Lower lobe of right lung (tissue), 2 donors: ENCODE measurements around the gene KIFAP3. TPM values are rescaled to one million over a fixed set of nuclear protein-coding genes. Genes with fewer than 3 reads are reported as not detected.

Experiments used
- ATAC-seq, 2 donors: fragments of 200-7000 bp; cut with Tn5 transposase; one replicate each; pipeline ENCODE4 v1.9.1; 2020 to 2022; ENCODE audit warnings: mild to moderate bottlenecking in 2 of 2, moderate library complexity in 2 of 2
- DNase-seq: peaks from one replicate; pipeline ENCODE4 v3.0.0-alpha.2; 2020
- H3K27ac ChIP-seq: fragments of 200-600 bp; one replicate; pipeline ENCODE4 v1.8.0; 2022
- H3K27me3 ChIP-seq: fragments of 200-600 bp; one replicate; pipeline ENCODE4 v1.8.0; 2022; ENCODE audit warnings: low read depth
- H3K36me3 ChIP-seq: fragments of 200-600 bp; one replicate; pipeline ENCODE4 v1.8.0; 2022; ENCODE audit warnings: mild to moderate bottlenecking
- H3K4me1 ChIP-seq: fragments of 200-600 bp; one replicate; pipeline ENCODE4 v1.8.0; 2022
- H3K4me3 ChIP-seq: fragments of 200-600 bp; one replicate; pipeline ENCODE4 v1.8.0; 2022; ENCODE audit warnings: mild to moderate bottlenecking
- H3K9me3 ChIP-seq: fragments of 200-600 bp; one replicate; pipeline ENCODE4 v1.8.0; 2022
- CTCF ChIP-seq: fragments of 200-600 bp; IDR thresholded peaks from one replicate; pipeline ENCODE4 v1.8.0; 2022; ENCODE audit warnings: antibody characterized with exemption, mild to moderate bottlenecking
- intact Hi-C: fragments of 100-400 bp; cut with DNase I; formaldehyde crosslinking; loops from one replicate; pipeline ENCODE4 v1.11.0; 2022
- total RNA-seq: library from RNA; stranded (reverse); fragmentation: NEBNext Ultra II Directional; extraction: Animal tissue kit (Norgen Biotek cat#: 25700); gene quantifications from one replicate; pipeline ENCODE4 v1.2.1, GENCODE V29; 2021
- donor health status: DM: no; HTN: yes; CAD: no; lungs with severe emphysema.

The KIFAP3 gene
- total RNA-seq, 1 donor from 2014 or later = 21.4 TPM

DNA sequence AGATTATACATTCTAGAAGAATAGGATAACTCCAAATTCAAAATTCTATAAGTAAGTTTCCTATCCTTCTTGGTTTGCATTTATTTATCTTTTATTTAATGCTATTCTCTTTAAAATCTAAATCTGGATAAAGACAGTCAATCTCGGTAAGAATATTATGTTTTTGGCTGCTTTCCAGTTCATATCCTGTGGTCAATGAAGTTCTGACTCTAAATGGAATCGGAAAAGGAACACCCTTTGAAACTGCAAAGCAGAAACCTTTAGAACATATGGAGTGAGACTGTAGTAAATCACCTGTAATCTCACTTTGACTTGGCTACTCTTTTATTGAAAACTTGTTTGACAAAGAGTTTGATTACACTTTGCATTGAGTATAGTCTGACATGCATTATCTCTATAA lies 85.2 kb downstream of the KIFAP3 start:
- Histone ChIP-seq H3K27me3 (no peaks in the 10 kb centered on the region), H3K9me3 (no peaks in the 10 kb centered on the region), H3K4me3 (no peak overlapping the region), H3K36me3 (no peaks in the 10 kb centered on the region), H3K4me1 (no peaks in the 10 kb centered on the region), H3K27ac (no peak overlapping the region)
- DNase-seq (no peak), ATAC-seq (no peak)
- intact Hi-C loops = no loop called here
- no peak for TF ChIP-seq CTCF

GRCh38 chr1:169985757-169986156 lies 88.7 kb downstream of the KIFAP3 start:
- Histone ChIP-seq H3K36me3 (peaks cover 24% of the 10 kb centered on the region), H3K4me1 (no peaks in the 10 kb centered on the region), H3K27ac (no peak overlapping the region), H3K4me3 (no peak overlapping the region), H3K27me3 (no peaks in the 10 kb centered on the region), H3K9me3 (no peaks in the 10 kb centered on the region)
- no peak for DNase-seq
- intact Hi-C loops = no loop called here
- ATAC-seq = no peak
- TF ChIP-seq CTCF = no peak

DNA sequence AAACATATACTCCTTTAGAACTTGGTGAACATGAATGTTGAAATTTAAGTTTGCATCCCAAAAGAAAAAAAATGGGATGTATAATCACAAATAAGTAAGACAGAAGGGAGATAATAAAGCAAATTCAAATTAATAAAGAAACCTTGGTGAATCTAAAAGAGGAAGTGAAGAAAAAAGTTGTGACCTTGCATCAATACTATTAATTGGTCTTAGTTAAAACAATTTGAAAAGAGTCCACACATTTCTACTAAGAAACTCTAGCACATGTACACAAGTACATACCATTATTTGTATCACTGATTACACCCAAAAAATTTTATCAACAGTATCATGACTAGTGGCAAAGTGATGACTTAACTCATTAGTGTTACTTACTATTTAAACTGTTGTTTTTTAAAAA lies 100.4 kb downstream of the KIFAP3 start:
- no peak for DNase-seq
- no peak for ATAC-seq
- intact Hi-C loops = no loop called here
- peaks cover 11% of the 10 kb centered on the region for H3K36me3 ChIP-seq
- H3K9me3 ChIP-seq = no peaks in the 10 kb centered on the region
- no peak overlapping the region for H3K4me3 ChIP-seq
- H3K27me3 ChIP-seq = no peaks in the 10 kb centered on the region
- no peaks in the 10 kb centered on the region for H3K4me1 ChIP-seq
- TF ChIP-seq CTCF = no peak
- H3K27ac ChIP-seq = no peak overlapping the region

DNA sequence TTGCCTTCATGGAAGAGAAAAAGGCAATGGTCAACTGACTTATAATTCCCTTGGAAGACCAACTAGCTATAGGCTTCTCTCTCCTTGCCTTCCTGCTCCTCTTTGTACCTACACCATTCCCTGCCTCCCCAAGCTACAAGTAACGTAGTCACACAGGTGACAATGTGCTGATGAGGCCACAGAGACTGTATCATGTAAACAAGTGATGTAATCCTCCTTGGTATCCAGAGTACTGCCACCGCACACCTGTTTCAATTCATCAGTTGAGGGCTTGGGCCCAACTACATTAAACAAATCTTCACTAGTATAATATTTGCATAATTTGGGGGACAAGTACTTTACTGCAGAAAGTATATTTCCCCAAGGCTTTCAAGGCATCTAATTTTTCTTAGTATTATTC lies 104.4 kb downstream of the KIFAP3 start:
- ATAC-seq = no peak

DNA sequence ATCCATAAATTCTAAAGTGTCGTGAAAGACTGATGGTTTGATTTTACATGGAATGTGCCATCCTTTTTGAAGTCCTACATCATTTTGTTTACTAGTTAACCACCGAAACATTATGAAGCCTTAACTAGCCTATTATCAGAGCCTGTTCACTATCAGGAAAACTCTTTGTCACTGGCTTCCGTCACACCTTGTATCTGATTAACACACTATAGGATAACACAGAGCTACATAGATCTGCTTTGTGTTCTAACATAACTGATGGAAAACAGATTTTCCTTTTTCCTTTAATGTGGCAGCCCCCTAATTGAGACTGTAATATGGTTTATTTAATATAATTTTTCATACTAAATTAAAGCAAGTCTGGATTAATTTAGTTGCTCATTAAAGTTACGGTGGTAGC lies 106.3 kb downstream of the KIFAP3 start:
- Histone ChIP-seq H3K4me3 (no peak overlapping the region), H3K27me3 (no peaks in the 10 kb centered on the region), H3K4me1 (no peaks in the 10 kb centered on the region), H3K9me3 (no peaks in the 10 kb centered on the region), H3K27ac (no peak overlapping the region), H3K36me3 (no peaks in the 10 kb centered on the region)
- DNase-seq (no peak), ATAC-seq (no peak)
- no peak for TF ChIP-seq CTCF
- intact Hi-C loops = no loop called here

More for the DNA sequence above, 104.4 kb downstream of the KIFAP3 start:
- Histone ChIP-seq H3K9me3 (no peaks in the 10 kb centered on the region), H3K27me3 (no peaks in the 10 kb centered on the region), H3K4me1 (no peaks in the 10 kb centered on the region), H3K27ac (no peak overlapping the region), H3K4me3 (no peak overlapping the region), H3K36me3 (no peaks in the 10 kb centered on the region)
- intact Hi-C loops = no loop called here
- no peak for DNase-seq
- TF ChIP-seq CTCF = no peak

GRCh38 chr1:169964206-169964605 lies 110.3 kb downstream of the KIFAP3 start:
- H3K36me3 ChIP-seq = no peaks in the 10 kb centered on the region
- ATAC-seq (no peak), DNase-seq (no peak)
- intact Hi-C loops = no loop called here
- no peaks in the 10 kb centered on the region for H3K4me1 ChIP-seq
- no peaks in the 10 kb centered on the region for H3K27me3 ChIP-seq
- no peak overlapping the region for H3K27ac ChIP-seq
- H3K4me3 ChIP-seq = no peak overlapping the region
- no peak for TF ChIP-seq CTCF
- no peaks in the 10 kb centered on the region for H3K9me3 ChIP-seq
